Right lung (tissue), 5 donors: ENCODE results near the gene EMILIN1. TPM values are rescaled to one million over a fixed set of nuclear protein-coding genes. Genes with fewer than 3 reads are reported as not detected.
"Not testable (repeated sequence)": the region's sequence is repeated elsewhere in the genome, so short reads cannot be mapped to it uniquely, and the experiment has no call there.

Experiments used
- DNase-seq, 2 donors: peaks; one replicate each; pipeline ENCODE4 v3.0.0-alpha.2; 2013
- polyA plus RNA-seq, 5 donors: library from polyadenylated mRNA; unstranded; fragments of 120-200 nt; gene quantifications; one replicate each; pipeline versions ENCODE4 v1.2.1 to v1.2.3, GENCODE V29; 2013; ENCODE audit warnings: inconsistent platforms in 1 of 5, low replicate concordance in 1 of 5; ENCODE audit not compliant: insufficient read length in 5 of 5, insufficient read depth in 1 of 5

Gene EMILIN1
- polyA plus RNA-seq, 5 donors: 120 to 341 (median 140) TPM

GRCh38 chr2:27092696-27093429, 14.4 kb downstream of the EMILIN1 start:
- no peak for DNase-seq

- no peak for DNase-seq
These were observed 15.3 kb downstream of the EMILIN1 start for GRCh38 chr2:27093430-27094352.

DNA sequence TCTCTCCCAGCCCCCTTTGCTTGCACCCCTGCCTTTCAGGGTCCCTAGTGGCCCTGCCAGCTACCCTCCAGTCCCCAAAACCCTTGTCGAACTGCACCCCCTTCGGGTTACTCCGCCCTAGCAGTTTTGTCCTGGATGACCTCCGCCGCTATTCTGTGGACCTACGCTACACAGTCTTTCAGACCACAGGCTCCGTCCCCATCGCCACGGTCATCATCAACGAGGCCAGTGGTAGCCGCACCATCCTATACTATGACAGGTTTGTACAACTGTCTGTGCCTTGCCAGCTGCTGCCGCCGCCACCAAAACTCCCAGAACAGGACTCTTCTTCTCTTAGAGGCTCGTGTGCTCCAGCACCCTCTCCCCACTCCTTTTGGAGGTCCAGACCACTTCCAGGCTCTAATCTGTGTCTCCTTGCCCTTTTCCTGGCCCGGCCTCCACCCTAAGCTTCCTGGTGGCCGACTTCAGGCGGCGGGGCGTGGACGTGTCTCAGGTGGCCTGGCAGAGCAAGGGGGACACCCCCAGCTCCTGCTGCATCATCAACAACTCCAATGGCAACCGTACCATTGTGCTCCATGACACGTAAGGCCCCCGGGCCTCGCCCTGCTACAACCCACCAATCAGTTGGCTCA, 16.1 kb downstream of the EMILIN1 start:
- no peak for DNase-seq

- DNase-seq: no peak
These were observed 17.0 kb downstream of the EMILIN1 start for GRCh38 chr2:27095427-27095744.

- no peak for DNase-seq
These were observed 17.6 kb downstream of the EMILIN1 start for GRCh38 chr2:27095745-27096651.

- no peak for DNase-seq
These were observed 18.4 kb downstream of the EMILIN1 start for GRCh38 chr2:27096748-27097297.

DNA sequence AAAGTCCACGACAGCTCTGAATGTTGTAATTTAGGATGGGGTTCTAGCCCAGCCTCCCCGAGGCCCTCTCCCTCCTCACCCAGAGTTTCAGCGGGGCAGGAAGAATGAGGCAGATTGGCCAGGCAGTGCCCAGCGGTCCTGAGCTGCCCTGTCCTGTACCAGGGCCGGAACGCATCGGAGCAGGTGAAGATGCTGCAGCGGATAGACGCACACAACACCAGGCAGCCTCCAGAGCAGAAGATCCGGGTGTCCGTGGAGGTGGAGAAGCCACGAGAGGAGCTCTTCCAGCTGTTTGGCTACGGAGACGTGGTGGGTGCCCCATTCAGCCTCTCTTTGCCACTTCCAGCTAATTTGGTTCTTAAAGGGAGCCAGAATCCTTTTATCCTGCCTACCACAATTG, 18.9 kb downstream of the EMILIN1 start:
- DNase-seq: no peak

DNA sequence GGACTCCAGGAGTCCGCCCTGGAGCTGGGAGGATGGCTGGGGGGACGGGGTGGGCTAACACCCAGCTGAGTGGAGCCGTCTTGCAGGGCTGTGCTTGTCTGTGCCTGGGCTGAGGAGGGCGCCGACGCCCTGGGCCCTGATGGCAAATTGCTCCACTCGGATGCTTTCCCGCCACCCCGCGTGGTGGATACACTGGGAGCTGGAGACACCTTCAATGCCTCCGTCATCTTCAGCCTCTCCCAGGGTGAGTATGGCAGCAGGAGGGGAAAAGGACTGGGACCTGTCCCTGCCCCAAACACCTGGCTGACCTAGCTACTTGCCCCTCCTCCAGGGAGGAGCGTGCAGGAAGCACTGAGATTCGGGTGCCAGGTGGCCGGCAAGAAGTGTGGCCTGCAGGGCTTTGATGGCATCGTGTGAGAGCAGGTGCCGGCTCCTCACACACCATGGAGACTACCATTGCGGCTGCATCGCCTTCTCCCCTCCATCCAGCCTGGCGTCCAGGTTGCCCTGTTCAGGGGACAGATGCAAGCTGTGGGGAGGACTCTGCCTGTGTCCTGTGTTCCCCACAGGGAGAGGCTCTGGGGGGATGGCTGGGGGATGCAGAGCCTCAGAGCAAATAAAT, 21.0 kb downstream of the EMILIN1 start:
- DNase-seq: no peak

DNA sequence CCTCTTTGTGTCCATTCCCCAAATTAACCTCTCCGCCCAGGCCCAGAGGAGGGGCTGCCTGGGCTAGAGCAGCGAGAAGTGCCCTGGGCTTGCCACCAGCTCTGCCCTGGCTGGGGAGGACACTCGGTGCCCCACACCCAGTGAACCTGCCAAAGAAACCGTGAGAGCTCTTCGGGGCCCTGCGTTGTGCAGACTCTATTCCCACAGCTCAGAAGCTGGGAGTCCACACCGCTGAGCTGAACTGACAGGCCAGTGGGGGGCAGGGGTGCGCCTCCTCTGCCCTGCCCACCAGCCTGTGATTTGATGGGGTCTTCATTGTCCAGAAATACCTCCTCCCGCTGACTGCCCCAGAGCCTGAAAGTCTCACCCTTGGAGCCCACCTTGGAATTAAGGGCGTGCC, 21.6 kb downstream of the EMILIN1 start:
- DNase-seq: no peak

DNA sequence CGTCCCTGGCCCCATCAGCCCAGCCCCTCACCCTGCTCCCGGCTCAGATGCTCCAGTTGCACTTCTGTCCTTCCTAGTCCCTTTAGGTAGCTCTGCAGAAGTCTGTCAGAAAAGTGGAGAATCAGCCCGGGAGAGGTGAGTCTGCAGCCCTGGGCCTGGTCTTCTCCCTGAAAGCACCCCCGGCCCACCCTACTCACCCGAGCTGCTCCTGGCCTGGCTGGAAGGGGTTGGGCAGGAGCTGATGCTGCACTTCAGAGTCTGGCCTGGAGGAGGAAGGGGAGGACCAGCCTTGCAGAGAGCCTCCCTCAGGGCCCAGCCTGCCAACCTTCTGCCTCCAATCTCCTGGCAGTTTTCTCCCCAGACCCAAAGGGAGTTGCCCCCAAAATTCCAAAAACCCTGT, 23.9 kb downstream of the EMILIN1 start:
- no peak for DNase-seq

- DNase-seq: no peak
These were observed 27.6 kb downstream of the EMILIN1 start for GRCh38 chr2:27105981-27106380.

DNA sequence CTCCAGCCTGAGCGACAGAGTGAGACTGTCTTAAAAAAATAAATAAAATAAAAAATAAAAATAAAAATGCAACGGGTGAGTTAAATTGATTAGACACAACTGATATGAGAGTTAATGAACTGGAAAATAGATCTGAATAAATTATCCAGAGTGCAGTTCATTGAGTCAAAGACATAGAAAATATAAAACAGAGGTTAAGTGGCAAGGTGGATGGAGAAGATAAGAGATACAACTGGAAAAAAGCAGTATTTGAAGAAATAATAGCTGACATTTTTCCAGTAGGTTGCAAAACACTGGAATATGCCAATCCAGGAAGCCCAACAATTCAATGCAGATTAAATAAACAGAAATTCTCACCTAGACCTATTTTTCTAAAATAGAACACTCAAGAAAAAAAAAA, 29.8 kb downstream of the EMILIN1 start:
- no peak for DNase-seq

- no peak for DNase-seq
These were observed 30.7 kb downstream of the EMILIN1 start for GRCh38 chr2:27109083-27109482.

- not testable (repeated sequence) for DNase-seq
These were observed 32.4 kb downstream of the EMILIN1 start for GRCh38 chr2:27110603-27111352.

DNA sequence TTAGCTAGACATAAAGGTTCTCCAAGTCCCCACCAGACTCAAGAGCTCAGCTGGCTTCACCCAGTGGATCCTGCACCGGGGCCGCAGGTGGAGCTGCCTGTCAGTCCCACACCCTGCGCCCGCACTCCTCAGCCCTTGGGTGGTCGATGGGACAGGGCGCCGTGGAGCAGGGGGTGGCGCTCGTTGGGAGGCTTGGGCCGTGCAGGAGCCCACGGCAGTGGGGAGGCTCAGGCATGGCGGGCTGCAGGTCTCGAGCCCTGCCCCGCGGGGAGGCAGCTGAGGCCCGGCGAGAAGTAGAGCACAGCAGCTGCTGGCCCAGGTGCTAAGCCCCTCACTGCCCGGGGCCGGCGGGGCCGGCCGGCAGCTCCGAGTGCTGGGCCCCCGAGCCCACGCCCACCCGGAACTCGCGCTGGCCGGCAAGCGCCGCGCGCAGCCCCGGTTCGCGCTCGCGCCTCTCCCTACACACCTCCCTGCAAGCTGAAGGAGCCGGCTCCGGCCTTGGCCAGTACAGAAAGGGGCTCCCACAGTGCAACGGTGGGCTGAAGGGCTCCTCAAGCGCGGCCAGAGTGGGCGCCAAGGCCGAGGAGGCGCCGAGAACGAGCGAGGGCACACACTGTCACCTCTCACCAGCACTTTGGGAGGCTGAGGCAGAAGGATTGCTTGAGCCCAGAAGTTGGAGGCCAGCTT, 33.1 kb downstream of the EMILIN1 start:
- DNase-seq: not testable (repeated sequence)

- no peak for DNase-seq
These were observed 37.1 kb downstream of the EMILIN1 start for GRCh38 chr2:27115519-27115918.

- no peak for DNase-seq
These were observed 39.6 kb downstream of the EMILIN1 start for GRCh38 chr2:27117995-27118524.

GRCh38 chr2:27118525-27119329, 40.3 kb downstream of the EMILIN1 start, which contains the start of gene CGREF1:
TSS of gene CGREF1 (minus strand) at chr2:27119128. CDS start at chr2:27104366, 14,762 bp downstream.
- DNase-seq: no peak
